Measurements from ENCODE around the gene JMJD1C.

The JMJD1C gene

GRCh38 chr10:63210611-63211196 lies 255.1 kb downstream of the JMJD1C start:
- TF ChIP-seq, protein P1, sequence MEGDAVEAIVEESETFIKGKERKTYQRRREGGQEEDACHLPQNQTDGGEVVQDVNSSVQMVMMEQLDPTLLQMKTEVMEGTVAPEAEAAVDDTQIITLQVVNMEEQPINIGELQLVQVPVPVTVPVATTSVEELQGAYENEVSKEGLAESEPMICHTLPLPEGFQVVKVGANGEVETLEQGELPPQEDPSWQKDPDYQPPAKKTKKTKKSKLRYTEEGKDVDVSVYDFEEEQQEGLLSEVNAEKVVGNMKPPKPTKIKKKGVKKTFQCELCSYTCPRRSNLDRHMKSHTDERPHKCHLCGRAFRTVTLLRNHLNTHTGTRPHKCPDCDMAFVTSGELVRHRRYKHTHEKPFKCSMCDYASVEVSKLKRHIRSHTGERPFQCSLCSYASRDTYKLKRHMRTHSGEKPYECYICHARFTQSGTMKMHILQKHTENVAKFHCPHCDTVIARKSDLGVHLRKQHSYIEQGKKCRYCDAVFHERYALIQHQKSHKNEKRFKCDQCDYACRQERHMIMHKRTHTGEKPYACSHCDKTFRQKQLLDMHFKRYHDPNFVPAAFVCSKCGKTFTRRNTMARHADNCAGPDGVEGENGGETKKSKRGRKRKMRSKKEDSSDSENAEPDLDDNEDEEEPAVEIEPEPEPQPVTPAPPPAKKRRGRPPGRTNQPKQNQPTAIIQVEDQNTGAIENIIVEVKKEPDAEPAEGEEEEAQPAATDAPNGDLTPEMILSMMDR (conservative IDR thresholded peaks at IDR 0.05; ENCODE audit: low read length) = no peak
- no peak overlapping the region for H3K4me3 ChIP-seq (ENCODE audit: low read length)
- DNase-seq (ENCODE audit: low read depth) = no peak

- TF ChIP-seq, protein P1 (conservative IDR thresholded peaks at IDR 0.05; ENCODE audit: low read length) = no peak
- no peak overlapping the region for H3K4me3 ChIP-seq (ENCODE audit: low read length)
- no peak for DNase-seq (ENCODE audit: low read depth)
Measured at GRCh38 chr10:63209705-63210104, 256.1 kb downstream of the JMJD1C start.

GRCh38 chr10:63208986-63209385 lies 256.8 kb downstream of the JMJD1C start:
- H3K4me3 ChIP-seq (ENCODE audit: low read length) = no peak overlapping the region
- TF ChIP-seq, protein P1 (conservative IDR thresholded peaks at IDR 0.05; ENCODE audit: low read length) = no peak
- peak; percentile 48 for DNase-seq (ENCODE audit: low read depth)

- TF ChIP-seq, protein P1 (conservative IDR thresholded peaks at IDR 0.05; ENCODE audit: low read length) = no peak
- peak overlapping the region; percentile 7; the same call in 1 of the 2 replicates for H3K4me3 ChIP-seq (ENCODE audit: low read length)
- DNase-seq (ENCODE audit: low read depth) = peak; percentile 89
Measured at GRCh38 chr10:63206997-63207811, 258.6 kb downstream of the JMJD1C start.

DNA sequence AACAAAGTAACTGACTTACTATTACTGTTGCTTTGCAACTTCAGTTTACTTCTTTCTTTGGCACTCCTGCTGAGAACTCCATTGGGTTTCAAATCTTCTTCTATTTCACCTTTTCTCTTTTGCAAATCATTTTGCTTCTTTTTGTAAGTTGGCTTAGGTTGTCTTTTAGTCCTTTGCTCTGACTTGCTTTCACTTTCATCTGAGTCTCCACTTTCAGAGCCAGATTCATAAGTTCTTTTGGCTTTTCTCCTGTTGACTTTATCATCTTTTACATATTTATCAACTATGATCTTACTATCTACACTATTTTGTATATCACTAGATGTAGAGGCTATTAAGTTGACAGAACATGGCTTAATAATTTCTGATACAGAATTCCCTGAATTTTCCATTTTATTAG lies 259.2 kb downstream of the JMJD1C start:
- no peak overlapping the region for H3K4me3 ChIP-seq (ENCODE audit: low read length)
- TF ChIP-seq, protein P1 (conservative IDR thresholded peaks at IDR 0.05; ENCODE audit: low read length) = no peak
- no peak for DNase-seq (ENCODE audit: low read depth)

DNA sequence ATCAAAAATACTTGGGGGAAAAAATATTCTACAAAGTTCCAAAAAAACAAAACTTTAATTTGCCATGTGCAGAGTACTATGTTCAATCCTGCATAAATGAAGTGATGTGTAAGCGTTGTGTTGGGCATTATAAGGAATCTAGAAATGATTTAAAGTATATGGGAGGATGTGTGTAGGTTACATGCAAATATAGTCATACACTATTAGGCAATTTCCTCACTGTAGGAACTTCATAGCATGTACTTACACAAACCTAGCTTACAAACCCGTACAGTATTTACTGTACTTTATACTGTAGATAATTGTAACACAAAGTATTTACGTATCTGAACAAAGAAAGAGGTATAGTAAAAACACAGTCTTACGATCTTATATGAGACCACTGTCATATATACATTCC lies 260.4 kb downstream of the JMJD1C start:
- H3K4me3 ChIP-seq (ENCODE audit: low read length) = no peak overlapping the region
- DNase-seq (ENCODE audit: low read depth) = no peak
- TF ChIP-seq, protein P1 (conservative IDR thresholded peaks at IDR 0.05; ENCODE audit: low read length) = no peak

Data from AG10803 (cell line).